ENCODE data around the gene PREX1. TPM values are rescaled to one million over a fixed set of nuclear protein-coding genes. Genes with fewer than 3 reads are reported as not detected.

Gene PREX1
- total RNA-seq, 2 experiments from 2014 or later, result 20.7 to 25.3 TPM

DNA sequence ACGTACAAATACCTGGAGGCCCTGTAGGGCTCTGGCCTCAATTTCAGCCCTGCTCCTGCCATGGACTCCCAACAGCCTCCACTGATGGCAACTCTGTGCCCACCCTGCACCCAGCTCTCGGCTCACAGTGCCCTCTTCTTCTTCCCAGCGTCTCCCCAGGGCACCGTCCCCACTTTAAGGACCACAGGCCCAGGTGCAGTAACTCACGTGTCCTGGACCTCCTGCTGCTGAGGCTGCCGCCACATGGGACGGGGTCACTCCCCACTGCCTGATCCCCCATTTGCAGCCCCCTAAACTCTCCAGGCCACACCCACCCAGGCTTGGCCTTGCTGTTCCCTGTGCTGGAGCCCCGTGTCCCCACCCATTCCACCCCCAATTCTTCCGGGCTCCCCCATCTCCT is 223.4 kb downstream of the PREX1 start:
- H3K4me1 ChIP-seq (ENCODE audit: insufficient read depth, low read length, poor library complexity, severe bottlenecking), result peaks cover 26% of the 10 kb centered on the region
- no peak overlapping the region for H3K27ac ChIP-seq (ENCODE audit: low read depth, low read length, poor library complexity, severe bottlenecking)
- no peaks in the 10 kb centered on the region for H4K20me1 ChIP-seq (ENCODE audit: insufficient read depth, low read length)
- no peaks in the 10 kb centered on the region for H3K36me3 ChIP-seq (ENCODE audit: insufficient read depth, low read length)
- ChIA-PET CTCF (ENCODE audit: unreplicated experiment) (no interaction called here), POLR2A (no interaction called here)
- no peaks in the 10 kb centered on the region for H3K9me2 ChIP-seq (ENCODE audit: insufficient read depth, low read length)
- H3K4me3 ChIP-seq (ENCODE audit: low read depth, low read length, poor library complexity, severe bottlenecking), result no peak overlapping the region
- no peak overlapping the region for H2AFZ ChIP-seq (ENCODE audit: low read length)
- no peak overlapping the region for H3K4me2 ChIP-seq (ENCODE audit: low read length)
- TF ChIP-seq, protein P1, sequence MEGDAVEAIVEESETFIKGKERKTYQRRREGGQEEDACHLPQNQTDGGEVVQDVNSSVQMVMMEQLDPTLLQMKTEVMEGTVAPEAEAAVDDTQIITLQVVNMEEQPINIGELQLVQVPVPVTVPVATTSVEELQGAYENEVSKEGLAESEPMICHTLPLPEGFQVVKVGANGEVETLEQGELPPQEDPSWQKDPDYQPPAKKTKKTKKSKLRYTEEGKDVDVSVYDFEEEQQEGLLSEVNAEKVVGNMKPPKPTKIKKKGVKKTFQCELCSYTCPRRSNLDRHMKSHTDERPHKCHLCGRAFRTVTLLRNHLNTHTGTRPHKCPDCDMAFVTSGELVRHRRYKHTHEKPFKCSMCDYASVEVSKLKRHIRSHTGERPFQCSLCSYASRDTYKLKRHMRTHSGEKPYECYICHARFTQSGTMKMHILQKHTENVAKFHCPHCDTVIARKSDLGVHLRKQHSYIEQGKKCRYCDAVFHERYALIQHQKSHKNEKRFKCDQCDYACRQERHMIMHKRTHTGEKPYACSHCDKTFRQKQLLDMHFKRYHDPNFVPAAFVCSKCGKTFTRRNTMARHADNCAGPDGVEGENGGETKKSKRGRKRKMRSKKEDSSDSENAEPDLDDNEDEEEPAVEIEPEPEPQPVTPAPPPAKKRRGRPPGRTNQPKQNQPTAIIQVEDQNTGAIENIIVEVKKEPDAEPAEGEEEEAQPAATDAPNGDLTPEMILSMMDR (conservative IDR thresholded peaks at IDR 0.05; ENCODE audit: low read length), result no peak
- TF ChIP-seq EZH2phosphoT487 (IDR thresholded peaks at IDR 0.05; ENCODE audit: borderline replicate concordance, low read depth, low read length), result no peak
- no peak for DNase-seq (ENCODE audit: low spot score)
- no peaks in the 10 kb centered on the region for H3K9me3 ChIP-seq (ENCODE audit: low read length)
- intact Hi-C loops (cut with micrococcal nuclease; ENCODE audit: unreplicated experiment), result no loop called here
- no peaks in the 10 kb centered on the region for H3K79me2 ChIP-seq (ENCODE audit: insufficient read depth, low read depth, low read length)
- no TSS peak for BruUV-seq (replicated peaks)

DNA sequence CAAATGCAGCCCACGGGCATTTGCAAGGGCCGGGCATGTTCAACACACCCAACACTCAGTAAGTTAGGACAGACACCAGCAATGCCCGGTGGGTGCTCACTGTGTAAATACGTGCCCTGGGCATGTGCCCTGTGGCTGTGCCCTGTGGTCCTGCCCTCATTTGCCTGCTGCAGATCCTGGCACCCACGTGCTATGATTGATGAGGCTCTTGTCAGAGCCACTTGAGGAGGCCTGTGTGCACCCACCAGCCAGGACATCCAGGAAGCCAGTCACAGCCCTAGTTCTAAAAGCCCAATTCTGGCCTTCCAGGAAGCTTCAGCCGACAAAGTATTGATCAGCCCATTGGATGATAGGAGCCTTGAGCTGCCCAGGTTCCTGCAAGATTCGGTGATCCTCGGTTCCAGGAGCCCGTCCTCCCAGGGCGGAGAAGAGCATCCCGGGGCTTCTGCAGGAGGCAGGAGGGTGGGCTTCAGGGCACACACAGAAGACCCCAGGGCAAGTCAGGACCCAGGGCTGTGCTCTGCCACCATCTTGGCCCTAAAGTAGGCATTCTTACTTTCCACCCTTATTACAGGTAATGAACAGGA is 223.9 kb downstream of the PREX1 start:
- Histone ChIP-seq H3K4me1 (ENCODE audit: insufficient read depth, low read length, poor library complexity, severe bottlenecking) (peaks cover 32% of the 10 kb centered on the region), H3K27ac (ENCODE audit: low read depth, low read length, poor library complexity, severe bottlenecking) (no peak overlapping the region), H3K4me3 (ENCODE audit: low read depth, low read length, poor library complexity, severe bottlenecking) (no peak overlapping the region), H3K4me2 (ENCODE audit: low read length) (no peak overlapping the region), H3K9me3 (ENCODE audit: low read length) (no peaks in the 10 kb centered on the region), H3K79me2 (ENCODE audit: insufficient read depth, low read depth, low read length) (no peaks in the 10 kb centered on the region), H3K9me2 (ENCODE audit: insufficient read depth, low read length) (no peaks in the 10 kb centered on the region), H3K36me3 (ENCODE audit: insufficient read depth, low read length) (no peaks in the 10 kb centered on the region), H4K20me1 (ENCODE audit: insufficient read depth, low read length) (no peaks in the 10 kb centered on the region), H2AFZ (ENCODE audit: low read length) (no peak overlapping the region)
- intact Hi-C loops (cut with micrococcal nuclease; ENCODE audit: unreplicated experiment), result no loop called here
- CTCF ChIA-PET (ENCODE audit: unreplicated experiment), result no interaction called here
- DNase-seq (ENCODE audit: low spot score), result no peak
- no peak for TF ChIP-seq EZH2phosphoT487 (IDR thresholded peaks at IDR 0.05; ENCODE audit: borderline replicate concordance, low read depth, low read length)
- TF ChIP-seq, protein P1 (conservative IDR thresholded peaks at IDR 0.05; ENCODE audit: low read length), result no peak
- no TSS peak for BruUV-seq (replicated peaks)
- POLR2A ChIA-PET, result no interaction called here

DNA sequence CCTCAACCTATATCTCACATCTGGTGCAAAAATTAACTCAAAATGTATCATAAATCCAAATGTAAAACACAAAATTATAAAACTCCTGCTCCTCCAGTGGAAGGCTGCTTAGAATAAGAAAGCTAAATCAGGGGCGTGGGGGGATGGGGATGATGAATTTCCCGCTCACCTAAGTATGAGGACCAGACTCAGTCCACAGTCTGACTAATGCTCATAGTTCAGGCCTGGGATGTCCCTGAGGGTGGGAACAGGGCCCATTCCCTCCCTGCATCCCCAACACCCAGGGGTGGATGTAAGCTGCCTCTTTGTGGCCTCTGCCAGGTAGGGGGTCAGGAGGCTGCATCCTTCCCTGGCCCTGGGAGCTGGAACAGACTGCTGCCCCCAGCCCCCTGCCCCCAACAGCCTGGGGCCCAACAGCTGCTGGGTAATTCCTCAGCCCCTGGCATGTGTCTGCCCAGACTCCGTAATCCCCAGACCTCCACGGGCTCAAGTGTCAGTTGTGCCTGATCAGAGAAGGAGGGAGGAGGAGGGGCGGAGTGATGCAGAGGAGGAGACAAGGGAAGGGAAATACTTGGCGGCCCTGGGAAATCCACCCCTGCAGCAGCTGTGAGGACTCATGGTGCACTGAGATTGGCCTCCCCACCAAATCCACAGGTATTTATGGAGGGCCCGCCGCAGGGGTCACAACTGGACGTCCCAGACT is 224.5 kb downstream of the PREX1 start:
- Histone ChIP-seq H3K9me3 (ENCODE audit: low read length) (no peaks in the 10 kb centered on the region), H3K27ac (ENCODE audit: low read depth, low read length, poor library complexity, severe bottlenecking) (no peak overlapping the region), H4K20me1 (ENCODE audit: insufficient read depth, low read length) (no peaks in the 10 kb centered on the region), H2AFZ (ENCODE audit: low read length) (no peak overlapping the region), H3K4me3 (ENCODE audit: low read depth, low read length, poor library complexity, severe bottlenecking) (no peak overlapping the region), H3K4me2 (ENCODE audit: low read length) (no peak overlapping the region), H3K4me1 (ENCODE audit: insufficient read depth, low read length, poor library complexity, severe bottlenecking) (peaks cover 32% of the 10 kb centered on the region), H3K36me3 (ENCODE audit: insufficient read depth, low read length) (no peaks in the 10 kb centered on the region), H3K9me2 (ENCODE audit: insufficient read depth, low read length) (no peaks in the 10 kb centered on the region), H3K79me2 (ENCODE audit: insufficient read depth, low read depth, low read length) (no peaks in the 10 kb centered on the region)
- ChIA-PET CTCF (ENCODE audit: unreplicated experiment) (no interaction called here), POLR2A (no interaction called here)
- TF ChIP-seq, protein P1 (conservative IDR thresholded peaks at IDR 0.05; ENCODE audit: low read length), result no peak
- TF ChIP-seq EZH2phosphoT487 (IDR thresholded peaks at IDR 0.05; ENCODE audit: borderline replicate concordance, low read depth, low read length), result no peak
- DNase-seq (ENCODE audit: low spot score), result no peak
- intact Hi-C loops (cut with micrococcal nuclease; ENCODE audit: unreplicated experiment), result no loop called here
- BruUV-seq (replicated peaks), result no TSS peak

Measured in OCI-LY7 (cell line).